PC-9 (cell line): ENCODE results near the gene TANK. TPM values are rescaled to one million over a fixed set of nuclear protein-coding genes. Genes with fewer than 3 reads are reported as not detected.
"Not testable (repeated sequence)": the region's sequence is repeated elsewhere in the genome, so short reads cannot be mapped to it uniquely, and the experiment has no call there.

Experiments
- BruUV-seq: library from RNA; stranded (reverse); fragments of 400-500 nt; replicated peaks from 2 replicates; lab custom pipeline; 2021; lab: Mats Ljungman, UMichigan
- CTCF ChIA-PET: fragments of 300-600 bp; sonication (Branson Sonifier 250); formaldehyde crosslinking; loops from one replicate; lab custom pipeline; 2022; ENCODE audit warnings: antibody characterized with exemption; lab: Charles Lee
- POLR2A ChIA-PET: fragments of 300-600 bp; sonication (Branson Sonifier 250); formaldehyde crosslinking; loops from one replicate; lab custom pipeline; 2022; ENCODE audit warnings: antibody characterized with exemption; ENCODE audit not compliant: unreplicated experiment; lab: Charles Lee
- DNase-seq, 2 experiments: peaks; one replicate each; pipeline versions ENCODE4 v3.0.0 to v3.0.0-alpha.2; 2015 to 2022; ENCODE audit warnings: mixed read lengths in 1 of 2
- H2AFZ ChIP-seq: fragments of 200-600 bp; sonication (generic); 2 replicates; pipeline ENCODE4 v1.8.1; 2017; ENCODE audit warnings: antibody characterized with exemption
- H3F3A ChIP-seq: fragments of 200-600 bp; sonication (generic); 2 replicates; pipeline ENCODE4 v1.8.1; 2017; ENCODE audit warnings: antibody characterized with exemption, mild to moderate bottlenecking, low read depth; ENCODE audit not compliant: insufficient read depth
- H3K27ac ChIP-seq: fragments of 200-600 bp; sonication (generic); 2 replicates; pipeline ENCODE4 v1.6.1; 2016; ENCODE audit warnings: mixed run types
- H3K27me3 ChIP-seq: fragments of 200-600 bp; sonication (generic); 2 replicates; pipeline ENCODE4 v1.6.1; 2016; ENCODE audit warnings: low read depth, mixed run types; ENCODE audit not compliant: insufficient read depth
- H3K36me3 ChIP-seq: fragments of 200-600 bp; sonication (generic); 2 replicates; pipeline ENCODE4 v1.6.1; 2016; ENCODE audit warnings: low read depth, mixed run types
- H3K4me1 ChIP-seq: fragments of 200-600 bp; sonication (generic); replicated peaks from 2 replicates; pipeline ENCODE4 v1.6.1; 2016; ENCODE audit warnings: mixed run types; ENCODE audit not compliant: insufficient read depth
- H3K4me2 ChIP-seq: fragments of 200-600 bp; sonication (generic); 2 replicates; pipeline ENCODE4 v1.6.1; 2017; ENCODE audit warnings: mixed run types
- H3K4me3 ChIP-seq: fragments of 200-600 bp; sonication (generic); 2 replicates; pipeline ENCODE4 v1.6.1; 2016; ENCODE audit warnings: mixed run types
- H3K79me2 ChIP-seq: fragments of 200-600 bp; sonication (generic); 2 replicates; pipeline ENCODE4 v1.6.1; 2017; ENCODE audit warnings: low read depth, mixed run types
- H3K9me2 ChIP-seq: fragments of 200-600 bp; sonication (generic); 2 replicates; pipeline ENCODE4 v1.8.1; 2017; ENCODE audit warnings: mild to moderate bottlenecking; ENCODE audit not compliant: insufficient read depth
- H3K9me3 ChIP-seq: fragments of 200-600 bp; sonication (generic); 2 replicates; pipeline ENCODE4 v1.8.1; 2016; ENCODE audit warnings: low read depth; ENCODE audit not compliant: insufficient read depth
- H4K20me1 ChIP-seq: fragments of 200-600 bp; sonication (generic); 2 replicates; pipeline ENCODE4 v1.8.1; 2017; ENCODE audit not compliant: insufficient read depth
- CTCF ChIP-seq: fragments of 200-600 bp; sonication (generic); conservative IDR thresholded peaks from 2 replicates; pipeline ENCODE4 v1.6.1; 2017; ENCODE audit warnings: mixed run types, antibody characterized with exemption, mild to moderate bottlenecking, moderate library complexity
- EZH2 ChIP-seq: fragments of 200-600 bp; sonication (generic); IDR thresholded peaks from 2 replicates; pipeline ENCODE4 v1.8.0; 2017; ENCODE audit warnings: antibody characterized with exemption, low read depth
- intact Hi-C: fragments of 100-400 bp; cut with micrococcal nuclease; formaldehyde crosslinking; loops from one replicate; pipeline ENCODE4 v1.10.0; 2022; ENCODE audit not compliant: unreplicated experiment
- total RNA-seq: library from RNA; stranded (reverse); gene quantifications from 2 replicates; pipeline ENCODE4 v1.2.3, GENCODE V29; 2021

The TANK gene
- total RNA-seq, 1 experiment from 2014 or later = 46.1 TPM

- Histone ChIP-seq H3K79me2 (no peaks in the 10 kb centered on the region), H3K9me2 (no peaks in the 10 kb centered on the region), H3K4me3 (no peak overlapping the region), H4K20me1 (no peaks in the 10 kb centered on the region), H3F3A (no peaks in the 10 kb centered on the region), H3K9me3 (no peaks in the 10 kb centered on the region; the same call in 1 of the 2 replicates), H3K27me3 (no peaks in the 10 kb centered on the region), H2AFZ (no peak overlapping the region), H3K27ac (no peak overlapping the region), H3K4me1 (no peaks in the 10 kb centered on the region), H3K4me2 (no peak overlapping the region), H3K36me3 (no peaks in the 10 kb centered on the region)
- ChIA-PET CTCF (no interaction called here), POLR2A (no interaction called here)
- no peak for DNase-seq
- TF ChIP-seq EZH2 (no peak), CTCF (no peak)
- intact Hi-C loops = no loop called here
- BruUV-seq = no TSS peak
Observed at GRCh38 chr2:161269111-161269510, 108.9 kb downstream of the TANK start.

GRCh38 chr2:161273038-161273760 lies 113.0 kb downstream of the TANK start:
- intact Hi-C loops = loop anchor here (5.0 kb wide), 1 partner anchor 51 kb away; no protein-coding TSS in a partner anchor
- Histone ChIP-seq H4K20me1 (no peaks in the 10 kb centered on the region), H3K79me2 (no peaks in the 10 kb centered on the region), H3F3A (no peaks in the 10 kb centered on the region), H3K36me3 (no peaks in the 10 kb centered on the region), H3K9me2 (no peaks in the 10 kb centered on the region), H3K27ac (no peak overlapping the region), H3K4me1 (no peaks in the 10 kb centered on the region), H3K9me3 (no peaks in the 10 kb centered on the region; the same call in 1 of the 2 replicates), H2AFZ (no peak overlapping the region), H3K4me2 (no peak overlapping the region), H3K4me3 (no peak overlapping the region), H3K27me3 (no peaks in the 10 kb centered on the region)
- CTCF ChIA-PET = no interaction called here
- no TSS peak for BruUV-seq
- DNase-seq = peak in 1 of 2 experiments; percentile 41
- POLR2A ChIA-PET = no interaction called here
- TF ChIP-seq CTCF (peak; percentile 74), EZH2 (no peak)

- CTCF ChIA-PET, H3K27ac ChIP-seq, H2AFZ ChIP-seq, H3K4me3 ChIP-seq, H3F3A ChIP-seq, H3K27me3 ChIP-seq, BruUV-seq, intact Hi-C loops, H3K4me1 ChIP-seq, H3K36me3 ChIP-seq, H4K20me1 ChIP-seq, DNase-seq, H3K9me2 ChIP-seq, H3K79me2 ChIP-seq, H3K4me2 ChIP-seq, H3K9me3 ChIP-seq, POLR2A ChIA-PET: not testable (repeated sequence)
Observed at GRCh38 chr2:161278564-161279229, 118.5 kb downstream of the TANK start.

- H4K20me1 ChIP-seq, DNase-seq, H3K4me3 ChIP-seq, CTCF ChIA-PET, BruUV-seq, H2AFZ ChIP-seq, H3K27me3 ChIP-seq, intact Hi-C loops, H3K9me2 ChIP-seq, POLR2A ChIA-PET, H3K4me1 ChIP-seq, H3K27ac ChIP-seq, H3K79me2 ChIP-seq, H3F3A ChIP-seq, H3K36me3 ChIP-seq, H3K9me3 ChIP-seq, H3K4me2 ChIP-seq: not testable (repeated sequence)
Observed at GRCh38 chr2:161279230-161279815, 119.1 kb downstream of the TANK start.

- H3K4me3 ChIP-seq, H3K27ac ChIP-seq, intact Hi-C loops, CTCF ChIA-PET, H3K27me3 ChIP-seq, H3K36me3 ChIP-seq, BruUV-seq, H3K4me2 ChIP-seq, H3K4me1 ChIP-seq, H3K9me2 ChIP-seq, POLR2A ChIA-PET, H3K79me2 ChIP-seq, DNase-seq, H3K9me3 ChIP-seq, H2AFZ ChIP-seq, H3F3A ChIP-seq, H4K20me1 ChIP-seq: not testable (repeated sequence)
Observed at GRCh38 chr2:161280906-161281323, 120.7 kb downstream of the TANK start.
